ENCODE data around the gene AKT2.

Gene AKT2

GRCh38 chr19:40272261-40272660, 12.9 kb downstream of the AKT2 start:
- FAIRE-seq: no peak

- no peak for FAIRE-seq
Observed at GRCh38 chr19:40271706-40272105, 13.4 kb downstream of the AKT2 start.

- FAIRE-seq: no peak
Observed at GRCh38 chr19:40270362-40271089, 14.6 kb downstream of the AKT2 start.

GRCh38 chr19:40269216-40269940, 15.8 kb downstream of the AKT2 start:
- no peak for FAIRE-seq

GRCh38 chr19:40267601-40267997, 17.5 kb downstream of the AKT2 start:
- no peak for FAIRE-seq

GRCh38 chr19:40266912-40267600, 18.1 kb downstream of the AKT2 start:
- FAIRE-seq: no peak

GRCh38 chr19:40266119-40266518, 19.0 kb downstream of the AKT2 start:
- FAIRE-seq: no peak

GRCh38 chr19:40265763-40266099, 19.4 kb downstream of the AKT2 start:
- no peak for FAIRE-seq

GRCh38 chr19:40265055-40265762, 19.9 kb downstream of the AKT2 start:
- FAIRE-seq: no peak

- FAIRE-seq: no peak
Observed at GRCh38 chr19:40264314-40265054, 20.7 kb downstream of the AKT2 start.

- no peak for FAIRE-seq
Observed at GRCh38 chr19:40263440-40264313, 21.5 kb downstream of the AKT2 start.

- no peak for FAIRE-seq
Observed at GRCh38 chr19:40262422-40262821, 22.7 kb downstream of the AKT2 start.

- no peak for FAIRE-seq
Observed at GRCh38 chr19:40261631-40262030, 23.5 kb downstream of the AKT2 start.

GRCh38 chr19:40257096-40257517, 28.0 kb downstream of the AKT2 start:
- no peak for FAIRE-seq

- no peak for FAIRE-seq
Observed at GRCh38 chr19:40256512-40256911, 28.6 kb downstream of the AKT2 start.

GRCh38 chr19:40255619-40256166, 29.5 kb downstream of the AKT2 start:
- no peak for FAIRE-seq

- FAIRE-seq: no peak
Observed at GRCh38 chr19:40254714-40255418, 30.3 kb downstream of the AKT2 start.

- no peak for FAIRE-seq
Observed at GRCh38 chr19:40253611-40254092, 31.5 kb downstream of the AKT2 start.

GRCh38 chr19:40252395-40252794, 32.8 kb downstream of the AKT2 start:
- no peak for FAIRE-seq

GRCh38 chr19:40251991-40252390, 33.2 kb downstream of the AKT2 start:
- FAIRE-seq: no peak

All from colon (tissue), 2 donors.